ENCODE results near the gene ILDR1. TPM values are rescaled to one million over a fixed set of nuclear protein-coding genes. Genes with fewer than 3 reads are reported as not detected.
A peak's percentile ranks its signal among the peaks of the same experiment; 100 is the strongest.

The ILDR1 gene
- total and polyA plus RNA-seq, 10 of the 15 experiments (the other 5 are each of a cell fraction or from before 2014, with no cell fraction given): 1.3 to 12.0 (median 7.0) TPM

DNA sequence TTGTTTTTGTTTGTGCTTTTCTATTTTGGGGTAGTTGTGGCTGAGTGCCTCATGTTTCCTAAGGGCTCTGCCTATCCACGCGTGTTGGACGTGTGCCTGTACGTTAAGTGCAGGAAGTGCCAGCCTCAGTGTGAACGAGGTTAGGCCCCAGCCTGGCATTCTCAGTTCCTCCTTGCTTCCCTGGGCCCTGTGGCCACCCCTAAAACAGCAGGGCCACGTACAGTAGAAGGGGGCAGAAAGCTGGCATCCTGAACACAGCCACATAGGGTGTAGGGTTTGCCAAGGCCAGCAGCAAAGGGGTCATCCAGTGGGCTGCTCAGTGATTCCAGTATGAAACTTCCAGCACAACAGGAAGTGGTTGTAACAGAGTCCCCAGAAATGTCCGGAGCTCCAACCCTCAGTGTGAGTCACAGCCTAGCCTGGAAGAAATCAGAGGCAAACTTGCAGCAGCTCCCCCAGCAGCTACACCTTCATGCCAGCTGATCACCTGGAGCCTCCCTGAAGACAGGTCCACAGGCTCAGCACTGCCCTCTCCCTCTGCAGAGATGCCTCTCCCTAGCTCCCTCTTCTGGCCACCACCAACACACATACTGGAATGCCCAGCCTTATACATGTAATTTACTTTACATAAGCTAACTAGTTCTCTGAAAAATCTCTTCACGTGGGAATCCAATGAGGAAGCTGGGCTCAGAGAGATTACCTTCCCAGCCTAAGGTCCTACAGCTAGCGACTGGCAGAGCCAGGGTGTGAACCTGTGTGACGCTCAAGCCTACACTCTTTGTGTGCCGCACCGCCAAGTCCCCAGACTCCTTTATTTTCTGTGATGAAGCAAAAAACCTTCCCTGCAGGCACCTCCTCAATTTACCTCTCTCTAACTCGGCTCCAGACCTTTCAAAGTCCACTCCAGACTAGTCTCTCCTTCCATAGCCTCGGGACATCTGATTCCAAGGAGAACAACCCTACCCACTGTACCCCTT is 26.6 kb downstream of the ILDR1 start (continued):
- TF ChIP-seq RBBP5 (conservative IDR thresholded peaks at IDR 0.05): no peak
- no peak for TF ChIP-seq KLF5 (IDR thresholded peaks at IDR 0.05; ENCODE audit: partially characterized antibody)
- TF ChIP-seq, protein P1, sequence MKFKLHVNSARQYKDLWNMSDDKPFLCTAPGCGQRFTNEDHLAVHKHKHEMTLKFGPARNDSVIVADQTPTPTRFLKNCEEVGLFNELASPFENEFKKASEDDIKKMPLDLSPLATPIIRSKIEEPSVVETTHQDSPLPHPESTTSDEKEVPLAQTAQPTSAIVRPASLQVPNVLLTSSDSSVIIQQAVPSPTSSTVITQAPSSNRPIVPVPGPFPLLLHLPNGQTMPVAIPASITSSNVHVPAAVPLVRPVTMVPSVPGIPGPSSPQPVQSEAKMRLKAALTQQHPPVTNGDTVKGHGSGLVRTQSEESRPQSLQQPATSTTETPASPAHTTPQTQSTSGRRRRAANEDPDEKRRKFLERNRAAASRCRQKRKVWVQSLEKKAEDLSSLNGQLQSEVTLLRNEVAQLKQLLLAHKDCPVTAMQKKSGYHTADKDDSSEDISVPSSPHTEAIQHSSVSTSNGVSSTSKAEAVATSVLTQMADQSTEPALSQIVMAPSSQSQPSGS (IDR thresholded peaks at IDR 0.05; ENCODE audit: low read length): no peak
- no peak for TF ChIP-seq RFX5 (IDR thresholded peaks at IDR 0.05; ENCODE audit: low read depth, low read length)
- no peak; a peak in 1 of 4 replicates for TF ChIP-seq EP300 (IDR thresholded peaks at IDR 0.05; ENCODE audit: borderline replicate concordance in 1 of 2, control insufficient read depth in 1 of 2, low read depth in 2 of 2, low read length in 2 of 2)
- no peak for TF ChIP-seq BRCA1 (IDR thresholded peaks at IDR 0.05; ENCODE audit: low read depth, low read length)
- TF ChIP-seq TARDBP (IDR thresholded peaks at IDR 0.05; ENCODE audit: borderline replicate concordance): no peak
- TF ChIP-seq, protein P2, sequence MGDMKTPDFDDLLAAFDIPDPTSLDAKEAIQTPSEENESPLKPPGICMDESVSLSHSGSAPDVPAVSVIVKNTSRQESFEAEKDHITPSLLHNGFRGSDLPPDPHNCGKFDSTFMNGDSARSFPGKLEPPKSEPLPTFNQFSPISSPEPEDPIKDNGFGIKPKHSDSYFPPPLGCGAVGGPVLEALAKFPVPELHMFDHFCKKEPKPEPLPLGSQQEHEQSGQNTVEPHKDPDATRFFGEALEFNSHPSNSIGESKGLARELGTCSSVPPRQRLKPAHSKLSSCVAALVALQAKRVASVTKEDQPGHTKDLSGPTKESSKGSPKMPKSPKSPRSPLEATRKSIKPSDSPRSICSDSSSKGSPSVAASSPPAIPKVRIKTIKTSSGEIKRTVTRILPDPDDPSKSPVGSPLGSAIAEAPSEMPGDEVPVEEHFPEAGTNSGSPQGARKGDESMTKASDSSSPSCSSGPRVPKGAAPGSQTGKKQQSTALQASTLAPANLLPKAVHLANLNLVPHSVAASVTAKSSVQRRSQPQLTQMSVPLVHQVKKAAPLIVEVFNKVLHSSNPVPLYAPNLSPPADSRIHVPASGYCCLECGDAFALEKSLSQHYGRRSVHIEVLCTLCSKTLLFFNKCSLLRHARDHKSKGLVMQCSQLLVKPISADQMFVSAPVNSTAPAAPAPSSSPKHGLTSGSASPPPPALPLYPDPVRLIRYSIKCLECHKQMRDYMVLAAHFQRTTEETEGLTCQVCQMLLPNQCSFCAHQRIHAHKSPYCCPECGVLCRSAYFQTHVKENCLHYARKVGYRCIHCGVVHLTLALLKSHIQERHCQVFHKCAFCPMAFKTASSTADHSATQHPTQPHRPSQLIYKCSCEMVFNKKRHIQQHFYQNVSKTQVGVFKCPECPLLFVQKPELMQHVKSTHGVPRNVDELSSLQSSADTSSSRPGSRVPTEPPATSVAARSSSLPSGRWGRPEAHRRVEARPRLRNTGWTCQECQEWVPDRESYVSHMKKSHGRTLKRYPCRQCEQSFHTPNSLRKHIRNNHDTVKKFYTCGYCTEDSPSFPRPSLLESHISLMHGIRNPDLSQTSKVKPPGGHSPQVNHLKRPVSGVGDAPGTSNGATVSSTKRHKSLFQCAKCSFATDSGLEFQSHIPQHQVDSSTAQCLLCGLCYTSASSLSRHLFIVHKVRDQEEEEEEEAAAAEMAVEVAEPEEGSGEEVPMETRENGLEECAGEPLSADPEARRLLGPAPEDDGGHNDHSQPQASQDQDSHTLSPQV (IDR thresholded peaks at IDR 0.05): 0 out of 2 replicates have a peak, but pooled peaks have one; percentile 8
- no peak for TF ChIP-seq NR2C1 (IDR thresholded peaks at IDR 0.05)
- TF ChIP-seq MYB (IDR thresholded peaks at IDR 0.05; ENCODE audit: borderline replicate concordance, low read depth, low read length): no peak
- peak; percentile 59 for TF ChIP-seq RAD21 (IDR thresholded peaks at IDR 0.05; ENCODE audit: insufficient read depth, low read depth, low read length)
- TF ChIP-seq JUND (IDR thresholded peaks at IDR 0.05; ENCODE audit: low read depth, low read length): no peak
- no peak for TF ChIP-seq PML (IDR thresholded peaks at IDR 0.05; ENCODE audit: low read length)
- no peak for TF ChIP-seq JUNB (IDR thresholded peaks at IDR 0.05)
- no peak for TF ChIP-seq NFYB (IDR thresholded peaks at IDR 0.05; ENCODE audit: insufficient read depth, low read depth, low read length)
- no peak for TF ChIP-seq CREB1 (IDR thresholded peaks at IDR 0.05; ENCODE audit: low read depth)
- no peak for TF ChIP-seq HCFC1 (IDR thresholded peaks at IDR 0.05; ENCODE audit: low read length)
- no peak for TF ChIP-seq ZZZ3 (IDR thresholded peaks at IDR 0.05; ENCODE audit: control insufficient read depth, insufficient read length, low read depth)
- no peak for TF ChIP-seq MYC (IDR thresholded peaks at IDR 0.05; ENCODE audit: insufficient read depth, insufficient read length, insufficient replicate concordance, low read length, severe bottlenecking)
- TF ChIP-seq, protein P3, sequence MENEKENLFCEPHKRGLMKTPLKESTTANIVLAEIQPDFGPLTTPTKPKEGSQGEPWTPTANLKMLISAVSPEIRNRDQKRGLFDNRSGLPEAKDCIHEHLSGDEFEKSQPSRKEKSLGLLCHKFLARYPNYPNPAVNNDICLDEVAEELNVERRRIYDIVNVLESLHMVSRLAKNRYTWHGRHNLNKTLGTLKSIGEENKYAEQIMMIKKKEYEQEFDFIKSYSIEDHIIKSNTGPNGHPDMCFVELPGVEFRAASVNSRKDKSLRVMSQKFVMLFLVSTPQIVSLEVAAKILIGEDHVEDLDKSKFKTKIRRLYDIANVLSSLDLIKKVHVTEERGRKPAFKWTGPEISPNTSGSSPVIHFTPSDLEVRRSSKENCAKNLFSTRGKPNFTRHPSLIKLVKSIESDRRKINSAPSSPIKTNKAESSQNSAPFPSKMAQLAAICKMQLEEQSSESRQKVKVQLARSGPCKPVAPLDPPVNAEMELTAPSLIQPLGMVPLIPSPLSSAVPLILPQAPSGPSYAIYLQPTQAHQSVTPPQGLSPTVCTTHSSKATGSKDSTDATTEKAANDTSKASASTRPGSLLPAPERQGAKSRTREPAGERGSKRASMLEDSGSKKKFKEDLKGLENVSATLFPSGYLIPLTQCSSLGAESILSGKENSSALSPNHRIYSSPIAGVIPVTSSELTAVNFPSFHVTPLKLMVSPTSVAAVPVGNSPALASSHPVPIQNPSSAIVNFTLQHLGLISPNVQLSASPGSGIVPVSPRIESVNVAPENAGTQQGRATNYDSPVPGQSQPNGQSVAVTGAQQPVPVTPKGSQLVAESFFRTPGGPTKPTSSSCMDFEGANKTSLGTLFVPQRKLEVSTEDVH (IDR thresholded peaks at IDR 0.05; ENCODE audit: low read depth, partially characterized antibody): no peak
- peak; percentile 85 to 90 for TF ChIP-seq IKZF2 (IDR thresholded peaks at IDR 0.05)
- no peak for TF ChIP-seq STAT3 (IDR thresholded peaks at IDR 0.05; ENCODE audit: low read depth, low read length)
